Transverse colon (tissue), 3 donors: ENCODE results near the gene ARF6.

ENCODE experiments used
- CTCF ChIP-seq, 5 experiments: fragments of 200-600 bp in 3 of 5; fragments of 450-650 bp in 2 of 5; sonication (generic) in 3 of 5; IDR thresholded peaks; 1 replicate in 2 of 5; 2 replicates in 3 of 5; pipeline ENCODE4 v1.5.1; 2016 to 2017; ENCODE audit warnings: antibody characterized with exemption in 5 of 5, inconsistent platforms in 3 of 5, mild to moderate bottlenecking in 2 of 5, moderate library complexity in 1 of 5
- EP300 ChIP-seq: sonication (generic); formaldehyde crosslinking; IDR thresholded peaks from one replicate; pipeline ENCODE4 v1.6.1; 2017; ENCODE audit warnings: antibody characterized with exemption, low read depth
- POLR2A ChIP-seq: fragments of 450-650 bp; IDR thresholded peaks from one replicate; pipeline ENCODE4 v1.6.1; 2016; ENCODE audit warnings: antibody characterized with exemption, mild to moderate bottlenecking, moderate library complexity

DNA sequence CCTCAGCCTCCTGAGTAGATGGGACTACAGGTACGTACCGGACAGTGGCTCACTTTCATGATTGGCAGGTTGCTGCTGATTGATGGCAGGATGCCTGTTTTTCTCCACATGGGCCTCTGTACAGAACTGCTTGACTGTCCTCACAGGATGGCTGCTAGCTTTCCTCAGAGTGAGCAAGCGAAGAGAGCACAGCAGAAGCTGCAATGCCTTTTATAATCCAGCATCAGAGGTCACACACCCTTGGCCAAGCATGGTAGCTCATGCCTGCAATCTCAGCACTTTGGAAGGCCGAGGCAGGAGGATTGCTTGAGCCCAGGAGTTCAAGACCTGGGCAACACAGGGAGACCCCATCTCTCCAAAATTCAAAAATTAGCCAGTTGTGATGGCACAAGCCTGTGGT, 31.0 kb downstream of the ARF6 start:
- no peak for TF ChIP-seq CTCF (IDR thresholded peaks at IDR 0.05)
- TF ChIP-seq POLR2A: no peak
- no peak for TF ChIP-seq EP300
